PC-9 (cell line): ENCODE data around the gene NLE1. TPM values are rescaled to one million over a fixed set of nuclear protein-coding genes. Genes with fewer than 3 reads are reported as not detected.

Source experiments
- BruUV-seq: library from RNA; stranded (reverse); fragments of 400-500 nt; replicated peaks from 2 replicates; lab custom pipeline; 2021; lab: Mats Ljungman, UMichigan
- CTCF ChIA-PET: fragments of 300-600 bp; sonication (Branson Sonifier 250); formaldehyde crosslinking; loops from one replicate; lab custom pipeline; 2022; ENCODE audit warnings: antibody characterized with exemption; lab: Charles Lee
- POLR2A ChIA-PET: fragments of 300-600 bp; sonication (Branson Sonifier 250); formaldehyde crosslinking; loops from one replicate; lab custom pipeline; 2022; ENCODE audit warnings: antibody characterized with exemption; ENCODE audit not compliant: unreplicated experiment; lab: Charles Lee
- DNase-seq, 2 experiments: peaks; one replicate each; pipeline versions ENCODE4 v3.0.0 to v3.0.0-alpha.2; 2015 to 2022; ENCODE audit warnings: mixed read lengths in 1 of 2
- H2AFZ ChIP-seq: fragments of 200-600 bp; sonication (generic); 2 replicates; pipeline ENCODE4 v1.8.1; 2017; ENCODE audit warnings: antibody characterized with exemption
- H3F3A ChIP-seq: fragments of 200-600 bp; sonication (generic); 2 replicates; pipeline ENCODE4 v1.8.1; 2017; ENCODE audit warnings: antibody characterized with exemption, mild to moderate bottlenecking, low read depth; ENCODE audit not compliant: insufficient read depth
- H3K27ac ChIP-seq: fragments of 200-600 bp; sonication (generic); 2 replicates; pipeline ENCODE4 v1.6.1; 2016; ENCODE audit warnings: mixed run types
- H3K27me3 ChIP-seq: fragments of 200-600 bp; sonication (generic); 2 replicates; pipeline ENCODE4 v1.6.1; 2016; ENCODE audit warnings: low read depth, mixed run types; ENCODE audit not compliant: insufficient read depth
- H3K36me3 ChIP-seq: fragments of 200-600 bp; sonication (generic); 2 replicates; pipeline ENCODE4 v1.6.1; 2016; ENCODE audit warnings: low read depth, mixed run types
- H3K4me1 ChIP-seq: fragments of 200-600 bp; sonication (generic); replicated peaks from 2 replicates; pipeline ENCODE4 v1.6.1; 2016; ENCODE audit warnings: mixed run types; ENCODE audit not compliant: insufficient read depth
- H3K4me2 ChIP-seq: fragments of 200-600 bp; sonication (generic); 2 replicates; pipeline ENCODE4 v1.6.1; 2017; ENCODE audit warnings: mixed run types
- H3K4me3 ChIP-seq: fragments of 200-600 bp; sonication (generic); 2 replicates; pipeline ENCODE4 v1.6.1; 2016; ENCODE audit warnings: mixed run types
- H3K79me2 ChIP-seq: fragments of 200-600 bp; sonication (generic); 2 replicates; pipeline ENCODE4 v1.6.1; 2017; ENCODE audit warnings: low read depth, mixed run types
- H3K9me2 ChIP-seq: fragments of 200-600 bp; sonication (generic); 2 replicates; pipeline ENCODE4 v1.8.1; 2017; ENCODE audit warnings: mild to moderate bottlenecking; ENCODE audit not compliant: insufficient read depth
- H3K9me3 ChIP-seq: fragments of 200-600 bp; sonication (generic); 2 replicates; pipeline ENCODE4 v1.8.1; 2016; ENCODE audit warnings: low read depth; ENCODE audit not compliant: insufficient read depth
- H4K20me1 ChIP-seq: fragments of 200-600 bp; sonication (generic); 2 replicates; pipeline ENCODE4 v1.8.1; 2017; ENCODE audit not compliant: insufficient read depth
- CTCF ChIP-seq: fragments of 200-600 bp; sonication (generic); conservative IDR thresholded peaks from 2 replicates; pipeline ENCODE4 v1.6.1; 2017; ENCODE audit warnings: mixed run types, antibody characterized with exemption, mild to moderate bottlenecking, moderate library complexity
- EZH2 ChIP-seq: fragments of 200-600 bp; sonication (generic); IDR thresholded peaks from 2 replicates; pipeline ENCODE4 v1.8.0; 2017; ENCODE audit warnings: antibody characterized with exemption, low read depth
- intact Hi-C: fragments of 100-400 bp; cut with micrococcal nuclease; formaldehyde crosslinking; loops from one replicate; pipeline ENCODE4 v1.10.0; 2022; ENCODE audit not compliant: unreplicated experiment
- total RNA-seq: library from RNA; stranded (reverse); gene quantifications from 2 replicates; pipeline ENCODE4 v1.2.3, GENCODE V29; 2021

The NLE1 gene
- total RNA-seq, 1 experiment from 2014 or later, result 16.4 TPM

GRCh38 chr17:35167666-35168065, 25.6 kb upstream of the NLE1 start:
- Histone ChIP-seq H4K20me1 (no peaks in the 10 kb centered on the region), H3K27me3 (peaks cover 20% of the 10 kb centered on the region), H3K4me1 (no peaks in the 10 kb centered on the region), H3K36me3 (no peaks in the 10 kb centered on the region), H3K79me2 (no peaks in the 10 kb centered on the region), H3K27ac (no peak overlapping the region), H3K4me2 (no peak overlapping the region), H3K9me3 (no peaks in the 10 kb centered on the region), H2AFZ (no peak overlapping the region), H3K4me3 (no peak overlapping the region), H3K9me2 (no peaks in the 10 kb centered on the region), H3F3A (no peaks in the 10 kb centered on the region)
- TF ChIP-seq EZH2, result no peak
- no peak for TF ChIP-seq CTCF
- POLR2A ChIA-PET, result no interaction called here
- intact Hi-C loops, result no loop called here
- no TSS peak for BruUV-seq
- no peak for DNase-seq
- CTCF ChIA-PET, result interaction anchor here (0.6 kb wide), 1 partner anchor 366 kb away, joined by 11 read pairs; no protein-coding TSS in a partner anchor

- TF ChIP-seq CTCF (no peak), EZH2 (no peak)
- no peaks in the 10 kb centered on the region for H3K4me1 ChIP-seq
- no peak overlapping the region for H3K4me2 ChIP-seq
- CTCF ChIA-PET, result interaction anchor here (0.6 kb wide), 1 partner anchor 367 kb away, joined by 11 read pairs; no protein-coding TSS in a partner anchor
- H3K79me2 ChIP-seq, result no peaks in the 10 kb centered on the region
- BruUV-seq, result no TSS peak
- H3K36me3 ChIP-seq, result no peaks in the 10 kb centered on the region
- intact Hi-C loops, result no loop called here
- POLR2A ChIA-PET, result no interaction called here
- H2AFZ ChIP-seq, result no peak overlapping the region
- H4K20me1 ChIP-seq, result no peaks in the 10 kb centered on the region
- no peaks in the 10 kb centered on the region for H3K9me2 ChIP-seq
- no peaks in the 10 kb centered on the region for H3K9me3 ChIP-seq
- H3K27me3 ChIP-seq, result peaks cover 26% of the 10 kb centered on the region
- H3K4me3 ChIP-seq, result no peak overlapping the region
- no peak overlapping the region for H3K27ac ChIP-seq
- no peak for DNase-seq
- H3F3A ChIP-seq, result no peaks in the 10 kb centered on the region
Measured at GRCh38 chr17:35167046-35167445, 24.9 kb upstream of the NLE1 start.

- Histone ChIP-seq H3K27ac (no peak overlapping the region), H3K9me3 (no peaks in the 10 kb centered on the region), H3K36me3 (no peaks in the 10 kb centered on the region), H3F3A (no peaks in the 10 kb centered on the region), H3K79me2 (no peaks in the 10 kb centered on the region), H3K9me2 (no peaks in the 10 kb centered on the region), H3K4me2 (no peak overlapping the region), H3K27me3 (peaks cover 32% of the 10 kb centered on the region), H3K4me3 (no peak overlapping the region), H4K20me1 (no peaks in the 10 kb centered on the region), H3K4me1 (no peaks in the 10 kb centered on the region), H2AFZ (no peak overlapping the region)
- CTCF ChIA-PET, result no interaction called here
- BruUV-seq, result no TSS peak
- DNase-seq, result no peak
- POLR2A ChIA-PET, result no interaction called here
- no peak for TF ChIP-seq EZH2
- no peak for TF ChIP-seq CTCF
- intact Hi-C loops, result no loop called here
Measured at GRCh38 chr17:35166526-35166925, 24.4 kb upstream of the NLE1 start.
